Hair follicle dermal papilla cell (primary cell): ENCODE results near the gene UQCC3. TPM values are rescaled to one million over a fixed set of nuclear protein-coding genes. Genes with fewer than 3 reads are reported as not detected.

ENCODE experiments used
- small RNA-seq: library from RNA; depleted of rRNA; stranded (forward); fragments of <200 nt; gene quantifications from one replicate; pipeline ENCODE3, GENCODE V24; 2012
- total RNA-seq: library from RNA; depleted of rRNA; stranded (reverse); fragments of >200 nt; gene quantifications from 2 replicates; pipeline ENCODE4 v1.2.3, GENCODE V29; 2012

UQCC3 gene
- 4.4 and 5.6 TPM in 2 replicates for total RNA-seq

GRCh38 chr11:62671608-62672389, at the start of gene UQCC3, which contains the start of gene LBHD1:
TSS of gene UQCC3 (plus strand) at chr11:62671673. CDS start at chr11:62671746, 73 bp downstream.
TSS of gene LBHD1 (minus strand) at chr11:62672267. CDS start at chr11:62670031, 2,236 bp downstream.

GRCh38 chr11:62645946-62646824, 25.3 kb upstream of the UQCC3 start, which contains the start of gene GANAB:
TSS of gene GANAB (minus strand) at chr11:62646613. CDS start at chr11:62646599, 14 bp downstream.

GRCh38 chr11:62665075-62665598, 6.3 kb upstream of the UQCC3 start, which contains the start of the genes C11orf98 and CSKMT:
TSS of gene C11orf98 (minus strand) at chr11:62665210. CDS start at chr11:62665169, 41 bp downstream.
TSS of gene CSKMT (plus strand) at chr11:62665312. CDS start at chr11:62665880, 568 bp downstream.

GRCh38 chr11:62678770-62679696, 7.6 kb downstream of the UQCC3 start, which contains the start of gene UBXN1:
TSS of gene UBXN1 (minus strand) at chr11:62679073. CDS start at chr11:62678923, 150 bp downstream.

GRCh38 chr11:62689421-62690183, 18.1 kb downstream of the UQCC3 start, which contains the start of gene LRRN4CL:
TSS of gene LRRN4CL (minus strand) at chr11:62689530. CDS start at chr11:62688508, 1,022 bp downstream.

GRCh38 chr11:62707277-62707861, 35.9 kb downstream of the UQCC3 start, which contains the start of the genes BSCL2 and GNG3:
TSS of gene BSCL2 (minus strand) at chr11:62707424. CDS start at chr11:62707195, 229 bp downstream.
TSS of gene GNG3 (plus strand) at chr11:62707676. CDS start at chr11:62708296, 620 bp downstream.

Small RNA genes within 50 kb of the gene (small RNA-seq; reads per million reads assigned to genes)
- not detected for gene SNORA57

Other genes starting within 250 kb of the UQCC3 start
- 953 and 967 TPM in 2 replicates for gene AHNAK, start 124.9 kb upstream of the UQCC3 start, total RNA-seq
- gene EEF1G, start 97.8 kb upstream of the UQCC3 start, total RNA-seq, result 1,028 and 1,088 TPM in 2 replicates
- gene TUT1, start 80.2 kb upstream of the UQCC3 start, total RNA-seq, result 6.3 and 7.2 TPM in 2 replicates
- 138 and 161 TPM in 2 replicates for gene MTA2, start 69.8 kb upstream of the UQCC3 start, total RNA-seq
- gene EML3, start 58.9 kb upstream of the UQCC3 start, total RNA-seq, result 35.9 and 38.5 TPM in 2 replicates
- gene ROM1, start 58.4 kb upstream of the UQCC3 start, total RNA-seq, result 3.7 and 5.5 TPM in 2 replicates
- 24.0 and 24.2 TPM in 2 replicates for gene B3GAT3, start 49.7 kb upstream of the UQCC3 start, total RNA-seq
- gene GANAB, start 25.1 kb upstream of the UQCC3 start, total RNA-seq, result 248 and 270 TPM in 2 replicates
- 25.5 and 29.4 TPM in 2 replicates for gene INTS5, start 18.4 kb upstream of the UQCC3 start, total RNA-seq
- 14.9 and 20.3 TPM in 2 replicates for gene C11orf98, start 6.5 kb upstream of the UQCC3 start, total RNA-seq
- gene CSKMT, start 6.4 kb upstream of the UQCC3 start, total RNA-seq, result 3.2 and 7.3 TPM in 2 replicates
- 4.0 and 4.5 TPM in 2 replicates for gene LBHD1, start 594 bp downstream of the UQCC3 start, total RNA-seq
- gene UBXN1, start 7.4 kb downstream of the UQCC3 start, total RNA-seq, result 70.9 and 82.1 TPM in 2 replicates
- 63.6 and 104 TPM in 2 replicates for gene LRRN4CL, start 17.9 kb downstream of the UQCC3 start, total RNA-seq
- gene BSCL2, start 35.8 kb downstream of the UQCC3 start, total RNA-seq, result 47.2 and 64.5 TPM in 2 replicates
- gene GNG3, start 36.0 kb downstream of the UQCC3 start, total RNA-seq, result not detected in 2 replicates
- gene HNRNPUL2, start 55.8 kb downstream of the UQCC3 start, total RNA-seq, result 7.5 and 10.9 TPM in 2 replicates
- 27.9 and 36.0 TPM in 2 replicates for gene TTC9C, start 56.8 kb downstream of the UQCC3 start, total RNA-seq
- gene ZBTB3, start 82.5 kb downstream of the UQCC3 start, total RNA-seq, result 19.3 and 21.4 TPM in 2 replicates
- 34.9 and 47.2 TPM in 2 replicates for gene POLR2G, start 89.9 kb downstream of the UQCC3 start, total RNA-seq
- gene TAF6L, start 99.7 kb downstream of the UQCC3 start, total RNA-seq, result 13.5 and 19.5 TPM in 2 replicates
- gene TMEM179B, start 115.7 kb downstream of the UQCC3 start, total RNA-seq, result 38.0 and 38.1 TPM in 2 replicates
- 12.3 and 13.1 TPM in 2 replicates for gene TMEM223, start 120.3 kb downstream of the UQCC3 start, total RNA-seq
- 30.5 and 38.9 TPM in 2 replicates for gene NXF1, start 133.8 kb downstream of the UQCC3 start, total RNA-seq
- gene STX5, start 160.4 kb downstream of the UQCC3 start, total RNA-seq, result 48.3 and 56.5 TPM in 2 replicates
- gene TEX54, start 161.2 kb downstream of the UQCC3 start, total RNA-seq, result not detected in 2 replicates
- gene WDR74, start 167.9 kb downstream of the UQCC3 start, total RNA-seq, result 28.9 and 29.1 TPM in 2 replicates
- 169 and 184 TPM in 2 replicates for gene SLC3A2, start 209.2 kb downstream of the UQCC3 start, total RNA-seq
- gene CHRM1, start 249.7 kb downstream of the UQCC3 start, total RNA-seq, result not detected in 2 replicates